Keratinocyte (primary cell): ENCODE measurements around the gene ATF7. TPM values are rescaled to one million over a fixed set of nuclear protein-coding genes. Genes with fewer than 3 reads are reported as not detected.

Source experiments
- DNase-seq: peaks from one replicate; pipeline ENCODE4 v3.0.0-alpha.2; 2011; ENCODE audit warnings: low read depth, missing footprints, low spot score
- FAIRE-seq: peaks from 2 replicates; lab custom pipeline; 2011; peaks lifted over from hg19 to GRCh38; lab: Jason Lieb, UNC
- H2AFZ ChIP-seq: 2 replicates; pipeline ENCODE4 v1.6.0; 2012; ENCODE audit warnings: low read length, control low read depth, inconsistent platforms; ENCODE audit not compliant: control insufficient read depth
- H3K27ac ChIP-seq: 2 replicates; pipeline ENCODE4 v1.5.1; 2011; ENCODE audit warnings: low read length; ENCODE audit not compliant: control insufficient read depth, insufficient read depth
- H3K27me3 ChIP-seq: 3 replicates; pipeline ENCODE4 v1.6.0; 2011; ENCODE audit warnings: low read length; ENCODE audit not compliant: control insufficient read depth, insufficient read depth; ENCODE audit errors: extremely low read depth
- H3K36me3 ChIP-seq, 2 experiments: 2 replicates in 1 of 2; 3 replicates in 1 of 2; pipeline ENCODE4 v1.5.1; 2011; ENCODE audit warnings: low read length in 2 of 2, mild to moderate bottlenecking in 1 of 2; ENCODE audit not compliant: control insufficient read depth in 2 of 2, insufficient read depth in 2 of 2; ENCODE audit errors: extremely low read depth in 1 of 2
- H3K4me1 ChIP-seq: 3 replicates; pipeline ENCODE4 v1.5.1; 2011; ENCODE audit warnings: low read length; ENCODE audit not compliant: control insufficient read depth, insufficient read depth; ENCODE audit errors: extremely low read depth
- H3K4me2 ChIP-seq: 3 replicates; pipeline ENCODE4 v1.6.0; 2011; ENCODE audit warnings: low read depth, low read length; ENCODE audit not compliant: control insufficient read depth, insufficient read depth; ENCODE audit errors: extremely low read depth
- H3K4me3 ChIP-seq, 3 experiments: fragments of 200-600 bp in 1 of 3; sonication (generic) in 1 of 3; 2 replicates in 2 of 3; 3 replicates in 1 of 3; pipeline ENCODE4 v1.5.1; 2011 to 2016; ENCODE audit warnings: low read length in 3 of 3, mild to moderate bottlenecking in 3 of 3, control low read depth in 2 of 3, inconsistent platforms in 1 of 3, low read depth in 1 of 3, mixed read lengths in 1 of 3, mixed run types in 1 of 3, moderate library complexity in 1 of 3; ENCODE audit not compliant: control insufficient read depth in 2 of 3, insufficient read depth in 2 of 3; ENCODE audit errors: extremely low read depth in 1 of 3
- H3K79me2 ChIP-seq: 2 replicates; pipeline ENCODE4 v1.6.0; 2012; ENCODE audit warnings: low read length; ENCODE audit not compliant: control insufficient read depth, insufficient read depth
- H3K9ac ChIP-seq: 3 replicates; pipeline ENCODE4 v1.6.0; 2011; ENCODE audit warnings: low read length; ENCODE audit not compliant: control insufficient read depth, insufficient read depth; ENCODE audit errors: extremely low read depth
- H3K9me1 ChIP-seq: 3 replicates; pipeline ENCODE4 v1.6.0; 2011; ENCODE audit warnings: low read length; ENCODE audit not compliant: control insufficient read depth, insufficient read depth; ENCODE audit errors: extremely low read depth
- H3K9me3 ChIP-seq: 2 replicates; pipeline ENCODE4 v1.5.1; 2012; ENCODE audit warnings: low read depth, low read length; ENCODE audit not compliant: control insufficient read depth
- H4K20me1 ChIP-seq: 3 replicates; pipeline ENCODE4 v1.6.0; 2011; ENCODE audit warnings: low read length; ENCODE audit not compliant: control insufficient read depth, insufficient read depth; ENCODE audit errors: extremely low read depth
- EZH2 ChIP-seq: IDR thresholded peaks from one replicate; pipeline ENCODE4 v1.6.1; 2012; ENCODE audit warnings: inconsistent platforms, mild to moderate bottlenecking, low read length, moderate library complexity
- dilution Hi-C: fragments of 300-500 bp; cut with MboI; formaldehyde crosslinking; loops from one replicate; pipeline ENCODE4 v1.7.0; 2020; ENCODE audit warnings: low sequenced_read_pairs; ENCODE audit not compliant: extremely low pct_ligation_motif_present
- polyA plus RNA-seq, 5 experiments: library from polyadenylated mRNA; depleted of rRNA in 3 of 5; stranded (reverse) in 3 of 5; stranded (forward) in 1 of 5; unstranded in 1 of 5; fragments of >200 nt; gene quantifications; 1 replicate in 1 of 5; 2 replicates in 3 of 5; 3 replicates in 1 of 5; pipeline versions ENCODE4 v1.2.1 to v1.2.3, GENCODE V29; 2011 to 2012; ENCODE audit warnings: missing spikeins in 2 of 5, low read depth in 1 of 5, low replicate concordance in 1 of 5
- TF ChIP-seq, protein P1 (sequence below), 3 experiments: IDR thresholded peaks in 1 of 3; conservative IDR thresholded peaks in 1 of 3; optimal IDR thresholded peaks in 1 of 3; 2 replicates in 2 of 3; 3 replicates in 1 of 3; pipeline versions ENCODE3 to v1.5.1; 2011; ENCODE audit warnings: low read length in 3 of 3, mild to moderate bottlenecking in 3 of 3, moderate library complexity in 2 of 3, control low read depth in 1 of 3, inconsistent platforms in 1 of 3; ENCODE audit not compliant: insufficient read depth in 2 of 3; ENCODE audit errors: extremely low read depth in 1 of 3

ATF7 gene
- polyA plus RNA-seq, 1 donor (not counting 4 experiments of a cell fraction or from before 2014, with no cell fraction given): 16.3 TPM

DNA sequence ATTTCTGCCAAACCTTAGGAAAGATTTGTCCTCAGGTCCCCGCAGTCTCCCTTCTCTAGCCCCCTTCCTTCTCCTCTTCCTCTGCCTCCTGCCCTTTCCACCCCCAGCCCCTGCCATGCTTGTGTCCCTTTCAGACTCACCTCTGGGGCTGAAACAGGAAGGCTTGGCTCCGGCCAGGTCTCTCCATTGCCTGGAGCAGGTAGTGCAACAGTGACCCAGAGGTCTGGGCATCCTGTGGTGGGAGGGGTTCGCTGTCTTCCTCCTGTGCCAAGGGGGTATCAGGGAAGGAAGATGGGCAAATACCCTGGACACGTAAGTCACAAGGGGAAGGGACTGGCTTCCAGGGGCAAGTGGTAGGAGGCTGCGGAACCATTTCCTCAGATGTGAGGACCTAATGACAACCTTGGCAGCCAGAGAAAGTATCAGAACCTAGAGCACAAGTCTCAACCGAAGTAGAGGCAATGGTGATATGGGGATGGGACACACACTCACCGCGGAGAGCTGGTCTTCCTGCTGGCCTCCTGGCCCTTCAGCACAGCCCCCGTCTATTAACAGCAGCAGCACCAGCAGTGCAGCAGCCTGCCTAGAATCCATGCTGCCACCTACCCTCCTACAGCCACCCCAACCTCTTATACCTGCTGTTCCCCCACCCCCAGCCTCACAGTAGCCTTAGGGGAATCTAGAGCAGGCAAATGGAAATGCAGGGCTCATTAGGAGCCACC is 119.1 kb downstream of the ATF7 start, which contains the start of gene NPFF:
NPFF (minus strand) TSS at position 604 of the 722 bp plus-strand sequence; CDS start at position 594, 10 bp downstream.
- dilution Hi-C loops: no loop called here
- Histone ChIP-seq H3K4me3 (no peak within 1 kb of the TSS), H3K36me3 (peaks cover 26 to 27% of the 10 kb centered on the region in 2 experiments), H3K9me1 (no peaks in the 10 kb centered on the region), H3K4me2 (no peak within 1 kb of the TSS), H3K27ac (no peak within 1 kb of the TSS), H3K27me3 (no peaks in the 10 kb centered on the region), H3K79me2 (peaks cover 5% of the 10 kb centered on the region), H3K9me3 (no peaks in the 10 kb centered on the region), H3K4me1 (peaks cover 3% of the 10 kb centered on the region), H3K9ac (no peak within 1 kb of the TSS), H4K20me1 (no peaks in the 10 kb centered on the region), H2AFZ (no peak within 1 kb of the TSS)
- TF ChIP-seq EZH2: no peak
- TF ChIP-seq, protein P1, sequence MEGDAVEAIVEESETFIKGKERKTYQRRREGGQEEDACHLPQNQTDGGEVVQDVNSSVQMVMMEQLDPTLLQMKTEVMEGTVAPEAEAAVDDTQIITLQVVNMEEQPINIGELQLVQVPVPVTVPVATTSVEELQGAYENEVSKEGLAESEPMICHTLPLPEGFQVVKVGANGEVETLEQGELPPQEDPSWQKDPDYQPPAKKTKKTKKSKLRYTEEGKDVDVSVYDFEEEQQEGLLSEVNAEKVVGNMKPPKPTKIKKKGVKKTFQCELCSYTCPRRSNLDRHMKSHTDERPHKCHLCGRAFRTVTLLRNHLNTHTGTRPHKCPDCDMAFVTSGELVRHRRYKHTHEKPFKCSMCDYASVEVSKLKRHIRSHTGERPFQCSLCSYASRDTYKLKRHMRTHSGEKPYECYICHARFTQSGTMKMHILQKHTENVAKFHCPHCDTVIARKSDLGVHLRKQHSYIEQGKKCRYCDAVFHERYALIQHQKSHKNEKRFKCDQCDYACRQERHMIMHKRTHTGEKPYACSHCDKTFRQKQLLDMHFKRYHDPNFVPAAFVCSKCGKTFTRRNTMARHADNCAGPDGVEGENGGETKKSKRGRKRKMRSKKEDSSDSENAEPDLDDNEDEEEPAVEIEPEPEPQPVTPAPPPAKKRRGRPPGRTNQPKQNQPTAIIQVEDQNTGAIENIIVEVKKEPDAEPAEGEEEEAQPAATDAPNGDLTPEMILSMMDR (optimal IDR thresholded peaks at IDR 0.05 in 1 of 3, IDR thresholded peaks at IDR 0.05 in 1 of 3, conservative IDR thresholded peaks at IDR 0.05 in 1 of 3; ENCODE audit: extremely low read depth in 1 of 3, insufficient read depth in 2 of 3, low read length in 3 of 3): no peak
- FAIRE-seq (no peak), DNase-seq (no peak)

DNA sequence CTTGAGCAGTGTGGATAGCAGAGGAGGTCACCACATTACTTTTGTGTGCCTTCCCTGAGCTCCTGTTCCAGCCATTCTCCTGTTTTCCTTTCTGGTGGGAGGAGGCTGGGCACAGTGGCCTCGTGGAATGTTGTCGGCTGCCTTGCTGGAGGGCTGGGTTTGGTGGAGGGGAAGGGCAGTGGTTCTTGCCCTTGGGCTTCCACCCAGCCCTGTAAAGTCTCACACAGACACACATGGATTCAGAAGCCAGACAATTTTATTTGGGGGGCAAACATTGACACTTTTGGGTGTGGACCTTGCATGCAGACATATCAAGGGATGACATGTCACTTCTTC is 119.8 kb downstream of the ATF7 start:
- H3K4me1 ChIP-seq: peaks cover 9% of the 10 kb centered on the region
- dilution Hi-C loops: no loop called here
- no peak for FAIRE-seq

More for the DNA sequence above, 119.8 kb downstream of the ATF7 start:
- Histone ChIP-seq H3K27ac (no peak overlapping the region), H3K9ac (no peak overlapping the region), H3K9me1 (no peaks in the 10 kb centered on the region), H3K27me3 (no peaks in the 10 kb centered on the region), H3K79me2 (peaks cover 11% of the 10 kb centered on the region), H3K9me3 (no peaks in the 10 kb centered on the region), H3K36me3 (peaks cover 23 to 24% of the 10 kb centered on the region in 2 experiments), H3K4me3 (no peak overlapping the region), H4K20me1 (no peaks in the 10 kb centered on the region), H2AFZ (no peak overlapping the region), H3K4me2 (no peak overlapping the region)
- TF ChIP-seq EZH2: no peak
- TF ChIP-seq, protein P1 (optimal IDR thresholded peaks at IDR 0.05 in 1 of 3, IDR thresholded peaks at IDR 0.05 in 1 of 3, conservative IDR thresholded peaks at IDR 0.05 in 1 of 3; ENCODE audit: extremely low read depth in 1 of 3, insufficient read depth in 2 of 3, low read length in 3 of 3): no peak
- no peak for DNase-seq
